GM12878 (cell line): ENCODE results near the gene PRPF40B. TPM values are rescaled to one million over a fixed set of nuclear protein-coding genes. Genes with fewer than 3 reads are reported as not detected.

Experiments used
- ATAC-seq: fragments of 200-7000 bp; cut with Tn5 transposase; 3 replicates; pipeline ENCODE4 v1.9.1; 2020; ENCODE audit warnings: mild to moderate bottlenecking, moderate library complexity
- BruUV-seq: library from RNA; stranded (reverse); fragments of 400-500 nt; replicated peaks from 2 replicates; lab custom pipeline; 2021; lab: Mats Ljungman, UMichigan
- CTCF ChIA-PET: fragments of 300-600 bp; sonication (Branson Sonifier 250); formaldehyde crosslinking; extraction: SDS; loops from one replicate; lab custom pipeline; 2021; ENCODE audit warnings: inconsistent platforms; lab: Yijun Ruan, JAX
- POLR2A ChIA-PET: fragments of 350-600 bp; formaldehyde crosslinking; extraction: SDS; loops from one replicate; lab custom pipeline; 2021; ENCODE audit warnings: inconsistent platforms; lab: Charles Lee
- RAD21 ChIA-PET: fragments of 300-600 bp; sonication (Branson Sonifier 250); formaldehyde crosslinking; loops from one replicate; lab custom pipeline; 2023; ENCODE audit warnings: antibody characterized with exemption; ENCODE audit not compliant: unreplicated experiment; lab: Charles Lee
- SMC1A ChIA-PET: fragments of 300-600 bp; sonication (Branson Sonifier 250); formaldehyde crosslinking; loops from one replicate; lab custom pipeline; 2023; ENCODE audit not compliant: unreplicated experiment, uncharacterized antibody; lab: Charles Lee
- DNase-seq: peaks from one replicate; pipeline ENCODE4 v3.0.0-alpha.2; 2011; ENCODE audit warnings: low read depth, low spot score
- FAIRE-seq: peaks from 3 replicates; lab custom pipeline; 2011; peaks lifted over from hg19 to GRCh38; lab: Jason Lieb, UNC
- H2AFZ ChIP-seq: 2 replicates; pipeline ENCODE4 v1.6.0; 2011; ENCODE audit warnings: low read depth, low read length, control low read depth; ENCODE audit not compliant: control insufficient read depth
- H3K27ac ChIP-seq: 2 replicates; pipeline ENCODE4 v1.5.1; 2011; ENCODE audit warnings: control low read depth; ENCODE audit not compliant: control insufficient read depth, insufficient read depth
- H3K27me3 ChIP-seq, 2 experiments: replicated peaks in 1 of 2; 2 replicates each; pipeline versions ENCODE4 v1.6.0 to v1.6.1; 2011; ENCODE audit warnings: low read length in 1 of 2; ENCODE audit not compliant: control insufficient read depth in 2 of 2, insufficient read depth in 2 of 2
- H3K36me3 ChIP-seq, 2 experiments: 2 replicates each; pipeline ENCODE4 v1.5.1; 2011; ENCODE audit warnings: low read length in 1 of 2; ENCODE audit not compliant: control insufficient read depth in 2 of 2, insufficient read depth in 2 of 2
- H3K4me1 ChIP-seq: 2 replicates; pipeline ENCODE4 v1.6.1; 2011; ENCODE audit warnings: mild to moderate bottlenecking, low read length, moderate library complexity, mixed read lengths; ENCODE audit not compliant: control insufficient read depth, insufficient read depth
- H3K4me2 ChIP-seq: 2 replicates; pipeline ENCODE4 v1.6.0; 2011; ENCODE audit warnings: control low read depth; ENCODE audit not compliant: control insufficient read depth, insufficient read depth
- H3K4me3 ChIP-seq: fragments of 200-600 bp; sonication (generic); 2 replicates; pipeline ENCODE4 v1.5.1; 2016
- H3K79me2 ChIP-seq: 2 replicates; pipeline ENCODE4 v1.6.0; 2011; ENCODE audit warnings: low read length; ENCODE audit not compliant: control insufficient read depth, insufficient read depth
- H3K9ac ChIP-seq: 2 replicates; pipeline ENCODE4 v1.8.0; 2011; ENCODE audit warnings: low read length, control low read depth, mixed read lengths; ENCODE audit not compliant: control insufficient read depth, insufficient read depth
- H3K9me3 ChIP-seq: replicated peaks from 3 replicates; pipeline ENCODE4 v1.5.1; 2011; ENCODE audit warnings: mild to moderate bottlenecking, low read length; ENCODE audit not compliant: control insufficient read depth, insufficient read depth
- H4K20me1 ChIP-seq: 2 replicates; pipeline ENCODE4 v1.6.0; 2011; ENCODE audit not compliant: control insufficient read depth, insufficient read depth
- EP300 ChIP-seq, 2 experiments: fragments of 150-350 bp in 1 of 2; IDR thresholded peaks; 2 replicates each; pipeline ENCODE4 v1.6.1; 2011 to 2012; ENCODE audit warnings: low read depth in 2 of 2, low read length in 2 of 2, borderline replicate concordance in 1 of 2, improper control_type of control experiment in 1 of 2, inconsistent platforms in 1 of 2; ENCODE audit not compliant: control insufficient read depth in 1 of 2
- FOXK2 ChIP-seq: fragments of 450-650 bp; IDR thresholded peaks from 2 replicates; pipeline ENCODE4 v1.6.1; 2017; ENCODE audit warnings: mild to moderate bottlenecking, moderate library complexity
- HDGF ChIP-seq: fragments of 450-650 bp; IDR thresholded peaks from 2 replicates; pipeline ENCODE4 v1.6.1; 2016; ENCODE audit warnings: antibody characterized with exemption
- IKZF2 ChIP-seq, 2 experiments: fragments of 450-650 bp; IDR thresholded peaks; 2 replicates each; pipeline ENCODE4 v1.6.1; 2017; ENCODE audit warnings: mild to moderate bottlenecking in 2 of 2, moderate library complexity in 2 of 2
- SRF ChIP-seq, 2 experiments: IDR thresholded peaks; 2 replicates each; pipeline ENCODE4 v1.6.1; 2011; ENCODE audit warnings: low read depth in 2 of 2, low read length in 2 of 2, mild to moderate bottlenecking in 1 of 2, moderate library complexity in 1 of 2
- TCF7 ChIP-seq: IDR thresholded peaks from 2 replicates; pipeline ENCODE4 v1.6.1; 2014; ENCODE audit warnings: antibody characterized with exemption, borderline replicate concordance
- ZNF217 ChIP-seq: fragments of 450-650 bp; IDR thresholded peaks from 2 replicates; pipeline ENCODE4 v1.6.1; 2017; ENCODE audit warnings: antibody characterized with exemption, mild to moderate bottlenecking
- WGBS: methylation state at CpG from one replicate; pipeline ENCODE4 v1.1.6; 2016; ENCODE audit warnings: low lambda C conversion rate; ENCODE audit not compliant: insufficient replicate concordance, insufficient coverage; ENCODE audit errors: missing lambda C conversion rate; 5-methylcytosine and 5-hydroxymethylcytosine counted together
- in situ Hi-C: fragments of 300-500 bp; cut with MboI; formaldehyde crosslinking; loops from 9 replicates; pipeline ENCODE4 v1.14.3; 2018; ENCODE audit warnings: mixed read lengths
- intact Hi-C: fragments of 100-400 bp; cut with micrococcal nuclease; formaldehyde crosslinking; loops from one replicate; pipeline ENCODE4 v1.14.2; 2022; ENCODE audit not compliant: unreplicated experiment
- polyA plus RNA-seq, 11 experiments: library from polyadenylated mRNA; depleted of rRNA in 4 of 11; unstranded in 6 of 11; stranded (reverse) in 5 of 11; fragments of >200 nt; fragmentation: Nextera tagmentation in 4 of 11; fragmentation: Illumina TruSeq in 1 of 11; extraction: Ambion mirVana in 4 of 11; extraction: Trizol in 1 of 11; gene quantifications; 1 replicate in 1 of 11; 2 replicates in 10 of 11; pipeline versions ENCODE4 v1.2.1 to v1.2.3, GENCODE V29; 2011 to 2016; ENCODE audit warnings: inconsistent platforms in 2 of 11, missing spikeins in 2 of 11, low read depth in 1 of 11
- total RNA-seq, 4 experiments: library from RNA; depleted of rRNA in 3 of 4; stranded (reverse); fragments of >200 nt in 3 of 4; fragmentation: Illumina TruSeq in 1 of 4; extraction: Trizol in 1 of 4; gene quantifications; 2 replicates each; pipeline versions ENCODE4 v1.2.1 to v1.2.3, GENCODE V29; 2013 to 2021
- TF ChIP-seq, protein P1 (sequence below): IDR thresholded peaks from 2 replicates; pipeline ENCODE4 v1.6.1; 2012; ENCODE audit warnings: mild to moderate bottlenecking, low read depth, low read length
- TF ChIP-seq, protein P2 (sequence below): IDR thresholded peaks from 2 replicates; pipeline ENCODE4 v1.6.1; 2011; ENCODE audit warnings: mild to moderate bottlenecking, low read depth, low read length, moderate library complexity; ENCODE audit not compliant: insufficient replicate concordance
- TF ChIP-seq, protein P3 (sequence below): fragments of 450-650 bp; conservative IDR thresholded peaks from 2 replicates; pipeline ENCODE4 v1.6.1; 2017; ENCODE audit warnings: mild to moderate bottlenecking, moderate library complexity
- TF ChIP-seq, protein P4 (sequence below): fragments of 450-650 bp; IDR thresholded peaks from 2 replicates; pipeline ENCODE4 v1.6.1; 2017; ENCODE audit warnings: mild to moderate bottlenecking, moderate library complexity

Gene PRPF40B
- total and polyA plus RNA-seq, 10 of the 15 experiments (the other 5 are each of a cell fraction or from before 2014, with no cell fraction given), result 0.31 to 17.9 (median 7.3) TPM

DNA sequence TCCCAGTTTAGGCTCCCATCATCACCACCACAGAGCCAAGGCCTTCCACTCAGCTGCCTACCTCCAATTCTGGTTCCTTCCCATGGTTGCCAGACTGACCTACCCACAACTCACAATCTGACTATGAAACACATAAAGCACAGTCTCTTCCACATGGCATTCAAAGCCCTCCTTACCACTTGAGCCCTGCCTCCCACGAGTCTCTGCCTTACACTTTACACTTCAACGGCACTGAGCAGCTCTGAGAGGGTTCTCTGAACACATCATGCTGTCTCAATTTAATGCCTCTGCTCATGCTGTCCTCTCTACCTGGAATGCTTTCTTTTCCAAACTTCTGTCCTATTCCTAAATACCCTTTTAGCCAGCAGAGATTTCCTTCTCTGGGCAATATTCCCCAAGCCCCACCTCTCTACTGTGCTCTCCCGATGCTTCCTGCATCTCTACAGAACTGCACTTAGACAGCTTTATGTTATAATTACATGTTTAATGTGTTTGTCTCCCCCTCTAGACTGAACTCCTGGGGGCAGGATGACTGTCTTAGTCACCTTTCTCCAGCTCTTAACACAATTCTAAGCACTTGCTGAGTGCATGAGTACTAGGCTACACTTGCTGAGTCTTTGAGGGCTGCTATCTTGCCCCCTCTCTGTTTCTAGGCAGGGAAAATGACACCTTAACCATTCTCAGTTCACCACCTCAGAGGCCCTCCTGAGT is 60.4 kb downstream of the PRPF40B start:
- no peak overlapping the region for H3K27ac ChIP-seq
- in situ Hi-C loops (no loop called here), intact Hi-C loops (no loop called here)
- H3K79me2 ChIP-seq, result peaks cover 80% of the 10 kb centered on the region
- H4K20me1 ChIP-seq, result no peaks in the 10 kb centered on the region
- no peak overlapping the region for H2AFZ ChIP-seq
- CTCF ChIA-PET, result interaction anchor here (0.6 to 3.6 kb wide), 13 partner anchors 8 to 429 kb away, joined by 3 to 24 read pairs (median 3); no protein-coding TSS in a partner anchor
- WGBS, result 44% methylated on average over 3 of the region's 3 CpGs
- H3K4me2 ChIP-seq, result no peak overlapping the region
- TSS peak; percentile 14 for BruUV-seq
- no peaks in the 10 kb centered on the region; a peak in 1 of 4 replicates for H3K36me3 ChIP-seq
- H3K9me3 ChIP-seq, result no peaks in the 10 kb centered on the region
- no peak overlapping the region for H3K4me3 ChIP-seq
- POLR2A ChIA-PET, result interaction anchor here (1.1 to 5.6 kb wide), 9 partner anchors 10 to 33 kb away, joined by 3 to 44 read pairs (median 7); no protein-coding TSS in a partner anchor
- RAD21 ChIA-PET, result interaction anchor here (0.6 to 3.0 kb wide), 7 partner anchors 10 to 73 kb away, joined by 3 to 34 read pairs (median 5); no protein-coding TSS in a partner anchor
- H3K4me1 ChIP-seq, result peaks cover 33% of the 10 kb centered on the region
- DNase-seq, result no peak
- no peak for FAIRE-seq
- SMC1A ChIA-PET, result interaction anchor here (0.8 to 14.9 kb wide), 13 partner anchors 7 to 40 kb away, joined by 3 to 131 read pairs (median 7); no protein-coding TSS in a partner anchor
- ATAC-seq, result peak; percentile 48
- H3K27me3 ChIP-seq, result no peaks in the 10 kb centered on the region
- no peak overlapping the region for H3K9ac ChIP-seq
- TF ChIP-seq, protein P1, sequence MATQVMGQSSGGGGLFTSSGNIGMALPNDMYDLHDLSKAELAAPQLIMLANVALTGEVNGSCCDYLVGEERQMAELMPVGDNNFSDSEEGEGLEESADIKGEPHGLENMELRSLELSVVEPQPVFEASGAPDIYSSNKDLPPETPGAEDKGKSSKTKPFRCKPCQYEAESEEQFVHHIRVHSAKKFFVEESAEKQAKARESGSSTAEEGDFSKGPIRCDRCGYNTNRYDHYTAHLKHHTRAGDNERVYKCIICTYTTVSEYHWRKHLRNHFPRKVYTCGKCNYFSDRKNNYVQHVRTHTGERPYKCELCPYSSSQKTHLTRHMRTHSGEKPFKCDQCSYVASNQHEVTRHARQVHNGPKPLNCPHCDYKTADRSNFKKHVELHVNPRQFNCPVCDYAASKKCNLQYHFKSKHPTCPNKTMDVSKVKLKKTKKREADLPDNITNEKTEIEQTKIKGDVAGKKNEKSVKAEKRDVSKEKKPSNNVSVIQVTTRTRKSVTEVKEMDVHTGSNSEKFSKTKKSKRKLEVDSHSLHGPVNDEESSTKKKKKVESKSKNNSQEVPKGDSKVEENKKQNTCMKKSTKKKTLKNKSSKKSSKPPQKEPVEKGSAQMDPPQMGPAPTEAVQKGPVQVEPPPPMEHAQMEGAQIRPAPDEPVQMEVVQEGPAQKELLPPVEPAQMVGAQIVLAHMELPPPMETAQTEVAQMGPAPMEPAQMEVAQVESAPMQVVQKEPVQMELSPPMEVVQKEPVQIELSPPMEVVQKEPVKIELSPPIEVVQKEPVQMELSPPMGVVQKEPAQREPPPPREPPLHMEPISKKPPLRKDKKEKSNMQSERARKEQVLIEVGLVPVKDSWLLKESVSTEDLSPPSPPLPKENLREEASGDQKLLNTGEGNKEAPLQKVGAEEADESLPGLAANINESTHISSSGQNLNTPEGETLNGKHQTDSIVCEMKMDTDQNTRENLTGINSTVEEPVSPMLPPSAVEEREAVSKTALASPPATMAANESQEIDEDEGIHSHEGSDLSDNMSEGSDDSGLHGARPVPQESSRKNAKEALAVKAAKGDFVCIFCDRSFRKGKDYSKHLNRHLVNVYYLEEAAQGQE, result no peak
- TF ChIP-seq FOXK2, result no peak
- TF ChIP-seq, protein P2, sequence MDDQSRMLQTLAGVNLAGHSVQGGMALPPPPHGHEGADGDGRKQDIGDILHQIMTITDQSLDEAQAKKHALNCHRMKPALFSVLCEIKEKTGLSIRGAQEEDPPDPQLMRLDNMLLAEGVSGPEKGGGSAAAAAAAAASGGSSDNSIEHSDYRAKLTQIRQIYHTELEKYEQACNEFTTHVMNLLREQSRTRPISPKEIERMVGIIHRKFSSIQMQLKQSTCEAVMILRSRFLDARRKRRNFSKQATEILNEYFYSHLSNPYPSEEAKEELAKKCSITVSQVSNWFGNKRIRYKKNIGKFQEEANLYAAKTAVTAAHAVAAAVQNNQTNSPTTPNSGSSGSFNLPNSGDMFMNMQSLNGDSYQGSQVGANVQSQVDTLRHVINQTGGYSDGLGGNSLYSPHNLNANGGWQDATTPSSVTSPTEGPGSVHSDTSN, result no peak
- TF ChIP-seq EP300 (IDR thresholded peaks at IDR 0.05; ENCODE audit: borderline replicate concordance in 1 of 2, control insufficient read depth in 1 of 2, low read depth in 2 of 2, low read length in 2 of 2), result no peak
- no peak for TF ChIP-seq ZNF217
- no peak for TF ChIP-seq SRF (IDR thresholded peaks at IDR 0.05; ENCODE audit: low read depth in 2 of 2, low read length in 2 of 2)
- no peak for TF ChIP-seq IKZF2 (IDR thresholded peaks at IDR 0.05)
- no peak for TF ChIP-seq TCF7
- TF ChIP-seq, protein P3, sequence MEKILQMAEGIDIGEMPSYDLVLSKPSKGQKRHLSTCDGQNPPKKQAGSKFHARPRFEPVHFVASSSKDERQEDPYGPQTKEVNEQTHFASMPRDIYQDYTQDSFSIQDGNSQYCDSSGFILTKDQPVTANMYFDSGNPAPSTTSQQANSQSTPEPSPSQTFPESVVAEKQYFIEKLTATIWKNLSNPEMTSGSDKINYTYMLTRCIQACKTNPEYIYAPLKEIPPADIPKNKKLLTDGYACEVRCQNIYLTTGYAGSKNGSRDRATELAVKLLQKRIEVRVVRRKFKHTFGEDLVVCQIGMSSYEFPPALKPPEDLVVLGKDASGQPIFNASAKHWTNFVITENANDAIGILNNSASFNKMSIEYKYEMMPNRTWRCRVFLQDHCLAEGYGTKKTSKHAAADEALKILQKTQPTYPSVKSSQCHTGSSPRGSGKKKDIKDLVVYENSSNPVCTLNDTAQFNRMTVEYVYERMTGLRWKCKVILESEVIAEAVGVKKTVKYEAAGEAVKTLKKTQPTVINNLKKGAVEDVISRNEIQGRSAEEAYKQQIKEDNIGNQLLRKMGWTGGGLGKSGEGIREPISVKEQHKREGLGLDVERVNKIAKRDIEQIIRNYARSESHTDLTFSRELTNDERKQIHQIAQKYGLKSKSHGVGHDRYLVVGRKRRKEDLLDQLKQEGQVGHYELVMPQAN, result no peak
- no peak for TF ChIP-seq HDGF
- TF ChIP-seq, protein P4, sequence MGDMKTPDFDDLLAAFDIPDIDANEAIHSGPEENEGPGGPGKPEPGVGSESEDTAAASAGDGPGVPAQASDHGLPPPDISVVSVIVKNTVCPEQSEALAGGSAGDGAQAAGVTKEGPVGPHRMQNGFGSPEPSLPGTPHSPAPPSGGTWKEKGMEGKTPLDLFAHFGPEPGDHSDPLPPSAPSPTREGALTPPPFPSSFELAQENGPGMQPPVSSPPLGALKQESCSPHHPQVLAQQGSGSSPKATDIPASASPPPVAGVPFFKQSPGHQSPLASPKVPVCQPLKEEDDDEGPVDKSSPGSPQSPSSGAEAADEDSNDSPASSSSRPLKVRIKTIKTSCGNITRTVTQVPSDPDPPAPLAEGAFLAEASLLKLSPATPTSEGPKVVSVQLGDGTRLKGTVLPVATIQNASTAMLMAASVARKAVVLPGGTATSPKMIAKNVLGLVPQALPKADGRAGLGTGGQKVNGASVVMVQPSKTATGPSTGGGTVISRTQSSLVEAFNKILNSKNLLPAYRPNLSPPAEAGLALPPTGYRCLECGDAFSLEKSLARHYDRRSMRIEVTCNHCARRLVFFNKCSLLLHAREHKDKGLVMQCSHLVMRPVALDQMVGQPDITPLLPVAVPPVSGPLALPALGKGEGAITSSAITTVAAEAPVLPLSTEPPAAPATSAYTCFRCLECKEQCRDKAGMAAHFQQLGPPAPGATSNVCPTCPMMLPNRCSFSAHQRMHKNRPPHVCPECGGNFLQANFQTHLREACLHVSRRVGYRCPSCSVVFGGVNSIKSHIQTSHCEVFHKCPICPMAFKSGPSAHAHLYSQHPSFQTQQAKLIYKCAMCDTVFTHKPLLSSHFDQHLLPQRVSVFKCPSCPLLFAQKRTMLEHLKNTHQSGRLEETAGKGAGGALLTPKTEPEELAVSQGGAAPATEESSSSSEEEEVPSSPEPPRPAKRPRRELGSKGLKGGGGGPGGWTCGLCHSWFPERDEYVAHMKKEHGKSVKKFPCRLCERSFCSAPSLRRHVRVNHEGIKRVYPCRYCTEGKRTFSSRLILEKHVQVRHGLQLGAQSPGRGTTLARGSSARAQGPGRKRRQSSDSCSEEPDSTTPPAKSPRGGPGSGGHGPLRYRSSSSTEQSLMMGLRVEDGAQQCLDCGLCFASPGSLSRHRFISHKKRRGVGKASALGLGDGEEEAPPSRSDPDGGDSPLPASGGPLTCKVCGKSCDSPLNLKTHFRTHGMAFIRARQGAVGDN, result no peak
